ENCODE data around the gene TSSK1B.
"Not testable (repeated sequence)": the region's sequence is repeated elsewhere in the genome, so short reads cannot be mapped to it uniquely, and the experiment has no call there.

TSSK1B gene
- 0 reads per million in 2 donors for total RNA-seq

GRCh38 chr5:113434889-113435288 is at the start of gene TSSK1B:
Gene TSSK1B (minus strand): TSS chr5:113434989. CDS start chr5:113434839, 150 bp downstream.
- DNase-seq, result no peak

- DNase-seq, result no peak
Measured at GRCh38 chr5:113480243-113480642, 45.5 kb upstream of the TSSK1B start.

GRCh38 chr5:113478691-113479090 is 43.9 kb upstream of the TSSK1B start:
- DNase-seq, result no peak

GRCh38 chr5:113474100-113474728 is 39.4 kb upstream of the TSSK1B start:
- DNase-seq, result no peak

- no peak for DNase-seq
Measured at GRCh38 chr5:113463032-113463431, 28.2 kb upstream of the TSSK1B start.

- DNase-seq, result not testable (repeated sequence)
Measured at GRCh38 chr5:113457106-113457505, 22.3 kb upstream of the TSSK1B start.

GRCh38 chr5:113452941-113453340 is 18.2 kb upstream of the TSSK1B start:
- DNase-seq, result no peak

GRCh38 chr5:113451797-113452196 is 17.0 kb upstream of the TSSK1B start:
- no peak for DNase-seq

GRCh38 chr5:113450929-113451328 is 16.1 kb upstream of the TSSK1B start:
- DNase-seq, result no peak

GRCh38 chr5:113450462-113450861 is 15.7 kb upstream of the TSSK1B start:
- no peak for DNase-seq

GRCh38 chr5:113448252-113448651 is 13.5 kb upstream of the TSSK1B start:
- DNase-seq, result no peak

- no peak for DNase-seq
Measured at GRCh38 chr5:113447498-113448050, 12.8 kb upstream of the TSSK1B start.

GRCh38 chr5:113446358-113446927 is 11.7 kb upstream of the TSSK1B start:
- no peak for DNase-seq

- no peak for DNase-seq
Measured at GRCh38 chr5:113437111-113437510, 2.3 kb upstream of the TSSK1B start.

GRCh38 chr5:113435575-113435974 is 786 bp upstream of the TSSK1B start:
- DNase-seq, result no peak

- DNase-seq, result no peak
Measured at GRCh38 chr5:113433862-113434612, 752 bp downstream of the TSSK1B start.

GRCh38 chr5:113433071-113433470 is 1.7 kb downstream of the TSSK1B start:
- DNase-seq, result no peak

- no peak for DNase-seq
Measured at GRCh38 chr5:113427871-113428574, 6.8 kb downstream of the TSSK1B start.

- no peak for DNase-seq
Measured at GRCh38 chr5:113425909-113426308, 8.9 kb downstream of the TSSK1B start.

- DNase-seq, result no peak
Measured at GRCh38 chr5:113421693-113422092, 13.1 kb downstream of the TSSK1B start.

- no peak for DNase-seq
Measured at GRCh38 chr5:113405530-113405929, 29.3 kb downstream of the TSSK1B start.

GRCh38 chr5:113404269-113404668 is 30.5 kb downstream of the TSSK1B start:
- no peak for DNase-seq

- not testable (repeated sequence) for DNase-seq
Measured at GRCh38 chr5:113397986-113398385, 36.8 kb downstream of the TSSK1B start.
